ENCODE measurements around the gene SHISA4.
"Not testable (repeated sequence)": the region's sequence is repeated elsewhere in the genome, so short reads cannot be mapped to it uniquely, and the experiment has no call there.

SHISA4 gene

GRCh38 chr1:201930803-201931202, 42.1 kb downstream of the SHISA4 start:
- H3K36me3 Mint-ChIP-seq (ENCODE audit: insufficient read depth), result no peaks in the 10 kb centered on the region
- no peaks in the 10 kb centered on the region for H3K4me1 Mint-ChIP-seq
- H3K27ac Mint-ChIP-seq (ENCODE audit: low read depth), result no peak overlapping the region
- H3K27me3 Mint-ChIP-seq, result no peaks in the 10 kb centered on the region
- ATAC-seq (replicated peaks; ENCODE audit: extremely low read depth, poor library complexity, severe bottlenecking) (no peak), DNase-seq (ENCODE audit: low spot score in 2 of 2) (no peak)
- no peaks in the 10 kb centered on the region for H3K9me3 Mint-ChIP-seq
- no peak overlapping the region for H3K4me3 Mint-ChIP-seq

- no peaks in the 10 kb centered on the region for H3K27me3 Mint-ChIP-seq
- H3K36me3 Mint-ChIP-seq (ENCODE audit: insufficient read depth), result no peaks in the 10 kb centered on the region
- no peak overlapping the region for H3K27ac Mint-ChIP-seq (ENCODE audit: low read depth)
- DNase-seq (ENCODE audit: low spot score in 2 of 2) (no peak), ATAC-seq (replicated peaks; ENCODE audit: extremely low read depth, poor library complexity, severe bottlenecking) (no peak)
- no peaks in the 10 kb centered on the region for H3K4me1 Mint-ChIP-seq
- no peaks in the 10 kb centered on the region for H3K9me3 Mint-ChIP-seq
- no peak overlapping the region for H3K4me3 Mint-ChIP-seq
These were observed 45.2 kb downstream of the SHISA4 start for GRCh38 chr1:201933840-201934430.

- Mint-ChIP-seq H3K4me1 (no peaks in the 10 kb centered on the region), H3K27me3 (peaks cover 16% of the 10 kb centered on the region), H3K9me3 (no peaks in the 10 kb centered on the region), H3K36me3 (ENCODE audit: insufficient read depth) (no peaks in the 10 kb centered on the region), H3K4me3 (no peak overlapping the region), H3K27ac (ENCODE audit: low read depth) (no peak overlapping the region)
- DNase-seq (ENCODE audit: low spot score in 2 of 2), result no peak
- no peak for ATAC-seq (replicated peaks; ENCODE audit: extremely low read depth, poor library complexity, severe bottlenecking)
These were observed 49.0 kb downstream of the SHISA4 start for GRCh38 chr1:201937624-201938213.

GRCh38 chr1:201938440-201939035, 49.8 kb downstream of the SHISA4 start:
- Mint-ChIP-seq H3K9me3 (no peaks in the 10 kb centered on the region), H3K4me1 (no peaks in the 10 kb centered on the region), H3K4me3 (no peak overlapping the region), H3K36me3 (ENCODE audit: insufficient read depth) (no peaks in the 10 kb centered on the region), H3K27ac (ENCODE audit: low read depth) (no peak overlapping the region), H3K27me3 (peaks cover 24% of the 10 kb centered on the region)
- ATAC-seq (replicated peaks; ENCODE audit: extremely low read depth, poor library complexity, severe bottlenecking) (no peak), DNase-seq (ENCODE audit: low spot score in 2 of 2) (no peak)

- no peaks in the 10 kb centered on the region for H3K4me1 Mint-ChIP-seq
- H3K9me3 Mint-ChIP-seq, result no peaks in the 10 kb centered on the region
- no peaks in the 10 kb centered on the region for H3K36me3 Mint-ChIP-seq (ENCODE audit: insufficient read depth)
- DNase-seq (ENCODE audit: low spot score in 2 of 2) (no peak), ATAC-seq (replicated peaks; ENCODE audit: extremely low read depth, poor library complexity, severe bottlenecking) (no peak)
- no peak overlapping the region for H3K27ac Mint-ChIP-seq (ENCODE audit: low read depth)
- no peak overlapping the region for H3K4me3 Mint-ChIP-seq
- H3K27me3 Mint-ChIP-seq, result peaks cover 30% of the 10 kb centered on the region
These were observed 50.5 kb downstream of the SHISA4 start for GRCh38 chr1:201939148-201939547.

GRCh38 chr1:201939574-201939973, 50.9 kb downstream of the SHISA4 start:
- no peaks in the 10 kb centered on the region for H3K36me3 Mint-ChIP-seq (ENCODE audit: insufficient read depth)
- DNase-seq (ENCODE audit: low spot score in 2 of 2), result no peak
- no peak overlapping the region for H3K27ac Mint-ChIP-seq (ENCODE audit: low read depth)
- H3K9me3 Mint-ChIP-seq, result no peaks in the 10 kb centered on the region
- H3K27me3 Mint-ChIP-seq, result peaks cover 35% of the 10 kb centered on the region
- H3K4me3 Mint-ChIP-seq, result no peak overlapping the region
- H3K4me1 Mint-ChIP-seq, result no peaks in the 10 kb centered on the region
- ATAC-seq (replicated peaks; ENCODE audit: extremely low read depth, poor library complexity, severe bottlenecking), result no peak

GRCh38 chr1:201940316-201940715, 51.6 kb downstream of the SHISA4 start:
- not testable (repeated sequence) for ATAC-seq (replicated peaks; ENCODE audit: extremely low read depth, poor library complexity, severe bottlenecking); H3K36me3 Mint-ChIP-seq (ENCODE audit: insufficient read depth); H3K4me1 Mint-ChIP-seq; H3K9me3 Mint-ChIP-seq; H3K4me3 Mint-ChIP-seq; DNase-seq (ENCODE audit: low spot score in 2 of 2); H3K27ac Mint-ChIP-seq (ENCODE audit: low read depth)
- H3K27me3 Mint-ChIP-seq, result peaks cover 42% of the 10 kb centered on the region

- Mint-ChIP-seq H3K4me1 (peaks cover 7% of the 10 kb centered on the region), H3K36me3 (ENCODE audit: insufficient read depth) (no peaks in the 10 kb centered on the region), H3K9me3 (no peaks in the 10 kb centered on the region), H3K4me3 (no peak overlapping the region), H3K27ac (ENCODE audit: low read depth) (no peak overlapping the region), H3K27me3 (peaks cover 55% of the 10 kb centered on the region)
- no peak for DNase-seq (ENCODE audit: low spot score in 2 of 2)
- no peak for ATAC-seq (replicated peaks; ENCODE audit: extremely low read depth, poor library complexity, severe bottlenecking)
These were observed 52.9 kb downstream of the SHISA4 start for GRCh38 chr1:201941420-201942128.

GRCh38 chr1:201942129-201942495, 53.4 kb downstream of the SHISA4 start:
- Mint-ChIP-seq H3K4me3 (no peak overlapping the region), H3K27me3 (peaks cover 60% of the 10 kb centered on the region), H3K9me3 (no peaks in the 10 kb centered on the region), H3K36me3 (ENCODE audit: insufficient read depth) (no peaks in the 10 kb centered on the region), H3K4me1 (peaks cover 7% of the 10 kb centered on the region), H3K27ac (ENCODE audit: low read depth) (no peak overlapping the region)
- ATAC-seq (replicated peaks; ENCODE audit: extremely low read depth, poor library complexity, severe bottlenecking) (no peak), DNase-seq (ENCODE audit: low spot score in 2 of 2) (no peak)
